ENCODE results near the gene TGFA. TPM values are rescaled to one million over a fixed set of nuclear protein-coding genes. Genes with fewer than 3 reads are reported as not detected.
A peak's percentile ranks its signal among the peaks of the same experiment; 100 is the strongest.

The TGFA gene
- total and polyA plus RNA-seq, 3 experiments from 2014 or later: 0.35 to 3.0 (median 0.42) TPM

DNA sequence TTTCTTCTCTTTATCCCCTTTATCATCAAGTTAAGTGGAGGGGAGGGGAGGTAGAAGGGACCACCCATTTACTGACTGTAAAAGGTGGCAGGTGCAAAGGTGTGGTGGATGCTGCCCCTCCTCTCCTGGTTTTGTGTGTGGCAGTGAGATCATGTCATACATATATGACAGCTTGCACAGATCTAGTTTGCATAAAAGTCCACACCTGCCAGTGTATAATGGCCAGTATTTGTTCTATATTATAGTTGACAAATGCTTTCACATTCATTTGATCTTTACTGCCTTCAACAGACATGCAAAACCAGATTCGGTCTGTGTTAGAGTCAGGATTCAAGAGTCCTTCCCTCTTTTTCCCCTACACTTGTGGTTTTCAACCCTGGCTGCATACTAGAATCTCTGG is 55.1 kb downstream of the TGFA start:
- H3K9me3 ChIP-seq (ENCODE audit: low read length): no peaks in the 10 kb centered on the region
- Mint-ChIP-seq H3K36me3 (peaks cover 0 to 6% (median 0%) of the 10 kb centered on the region in 3 donors), H3K4me3 (no peak overlapping the region), H3K4me1 (no peaks in the 10 kb centered on the region), H3K27me3 (peaks cover 6 to 35% of the 10 kb centered on the region in 2 donors), H3K9me3 (no peaks in the 10 kb centered on the region), H3K27ac (no peak overlapping the region)
- H3K27ac ChIP-seq (ENCODE audit: low read depth, low read length): no peak overlapping the region
- H3K4me1 ChIP-seq (ENCODE audit: insufficient read depth, low read length): no peaks in the 10 kb centered on the region
- POLR2A ChIA-PET: no interaction called here
- H3K36me3 ChIP-seq (ENCODE audit: insufficient read depth, low read length): no peaks in the 10 kb centered on the region
- CTCF ChIA-PET: interaction anchor here (2.0 kb wide), 1 partner anchor 119 kb away, joined by 5 read pairs; no protein-coding TSS in a partner anchor
- no peak for DNase-seq
- no peak overlapping the region for H3K4me3 ChIP-seq (ENCODE audit: low read length)
- no peaks in the 10 kb centered on the region for H3K27me3 ChIP-seq (ENCODE audit: insufficient read depth, low read length, poor library complexity, severe bottlenecking)

GRCh38 chr2:70498054-70498453 is 55.6 kb downstream of the TGFA start:
- H3K9me3 Mint-ChIP-seq: no peaks in the 10 kb centered on the region
- Histone ChIP-seq H3K27ac (ENCODE audit: low read depth, low read length) (no peak overlapping the region), H3K9me3 (ENCODE audit: low read length) (no peaks in the 10 kb centered on the region), H3K27me3 (ENCODE audit: insufficient read depth, low read length, poor library complexity, severe bottlenecking) (no peaks in the 10 kb centered on the region), H3K4me1 (ENCODE audit: insufficient read depth, low read length) (no peaks in the 10 kb centered on the region), H3K4me3 (ENCODE audit: low read length) (no peak overlapping the region), H3K36me3 (ENCODE audit: insufficient read depth, low read length) (no peaks in the 10 kb centered on the region)
- H3K27me3 Mint-ChIP-seq: peaks cover 6 to 35% of the 10 kb centered on the region in 2 donors
- no peaks in the 10 kb centered on the region for H3K4me1 Mint-ChIP-seq
- POLR2A ChIA-PET: no interaction called here
- H3K4me3 Mint-ChIP-seq: no peak overlapping the region
- CTCF ChIA-PET: interaction anchor here (1.4 to 2.0 kb wide), 2 partner anchors 120 to 157 kb away, joined by 3 to 5 read pairs; no protein-coding TSS in a partner anchor
- no peak for DNase-seq
- peak overlapping the region in 2 of 8 donors; percentile 15 to 92 for H3K27ac Mint-ChIP-seq
- H3K36me3 Mint-ChIP-seq: peaks cover 0 to 6% (median 0%) of the 10 kb centered on the region in 3 donors

DNA sequence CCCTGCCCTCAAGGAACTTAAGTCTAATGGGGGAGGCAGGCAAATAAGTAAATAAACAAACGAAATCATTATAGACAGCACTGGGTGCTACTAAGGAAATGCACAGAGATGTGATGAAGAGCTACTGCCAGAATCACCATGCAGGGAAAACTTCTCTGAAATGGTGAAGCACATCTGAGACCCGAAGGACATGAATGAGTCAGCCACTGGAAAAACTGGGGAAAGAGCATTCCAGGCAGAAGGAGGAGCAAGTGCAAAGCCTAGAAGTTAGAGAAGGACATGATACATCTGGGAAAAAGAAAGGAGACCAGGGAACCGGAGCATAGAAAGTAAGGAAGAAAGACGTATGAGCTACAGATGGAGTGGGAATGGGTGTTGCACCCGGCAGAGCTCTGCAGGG is 56.8 kb downstream of the TGFA start:
- Mint-ChIP-seq H3K4me3 (no peak overlapping the region), H3K27ac (no peak overlapping the region), H3K9me3 (no peaks in the 10 kb centered on the region), H3K4me1 (no peaks in the 10 kb centered on the region), H3K36me3 (no peaks in the 10 kb centered on the region), H3K27me3 (peaks cover 6 to 26% of the 10 kb centered on the region in 2 donors)
- no peaks in the 10 kb centered on the region for H3K36me3 ChIP-seq (ENCODE audit: insufficient read depth, low read length)
- no peaks in the 10 kb centered on the region for H3K27me3 ChIP-seq (ENCODE audit: insufficient read depth, low read length, poor library complexity, severe bottlenecking)
- no peak for DNase-seq
- H3K9me3 ChIP-seq (ENCODE audit: low read length): no peaks in the 10 kb centered on the region
- CTCF ChIA-PET: interaction anchor here (1.4 kb wide), 1 partner anchor 156 kb away, joined by 3 read pairs; no protein-coding TSS in a partner anchor
- H3K27ac ChIP-seq (ENCODE audit: low read depth, low read length): no peak overlapping the region
- POLR2A ChIA-PET: no interaction called here
- no peak overlapping the region for H3K4me3 ChIP-seq (ENCODE audit: low read length)
- H3K4me1 ChIP-seq (ENCODE audit: insufficient read depth, low read length): no peaks in the 10 kb centered on the region

- ChIA-PET CTCF (no interaction called here), POLR2A (no interaction called here)
- no peaks in the 10 kb centered on the region for H3K27me3 ChIP-seq (ENCODE audit: insufficient read depth, low read length, poor library complexity, severe bottlenecking)
- no peaks in the 10 kb centered on the region for H3K36me3 Mint-ChIP-seq
- H3K4me1 ChIP-seq (ENCODE audit: insufficient read depth, low read length): no peaks in the 10 kb centered on the region
- no peaks in the 10 kb centered on the region for H3K9me3 Mint-ChIP-seq
- peaks cover 6 to 22% of the 10 kb centered on the region in 2 donors for H3K27me3 Mint-ChIP-seq
- no peak overlapping the region for H3K27ac Mint-ChIP-seq
- H3K4me3 ChIP-seq (ENCODE audit: low read length): no peak overlapping the region
- H3K9me3 ChIP-seq (ENCODE audit: low read length): no peaks in the 10 kb centered on the region
- H3K4me3 Mint-ChIP-seq: no peak overlapping the region
- DNase-seq: no peak
- no peaks in the 10 kb centered on the region for H3K36me3 ChIP-seq (ENCODE audit: insufficient read depth, low read length)
- no peaks in the 10 kb centered on the region for H3K4me1 Mint-ChIP-seq
- no peak overlapping the region for H3K27ac ChIP-seq (ENCODE audit: low read depth, low read length)
Measured at GRCh38 chr2:70494293-70494886, 59.2 kb downstream of the TGFA start.

- Mint-ChIP-seq H3K27me3 (peaks cover 2 to 24% of the 10 kb centered on the region in 2 donors), H3K36me3 (no peaks in the 10 kb centered on the region), H3K27ac (no peak overlapping the region), H3K9me3 (no peaks in the 10 kb centered on the region), H3K4me3 (no peak overlapping the region), H3K4me1 (no peaks in the 10 kb centered on the region)
- DNase-seq: no peak
- Histone ChIP-seq H3K4me3 (ENCODE audit: low read length) (no peak overlapping the region), H3K9me3 (ENCODE audit: low read length) (no peaks in the 10 kb centered on the region), H3K36me3 (ENCODE audit: insufficient read depth, low read length) (no peaks in the 10 kb centered on the region), H3K27me3 (ENCODE audit: insufficient read depth, low read length, poor library complexity, severe bottlenecking) (no peaks in the 10 kb centered on the region), H3K27ac (ENCODE audit: low read depth, low read length) (no peak overlapping the region), H3K4me1 (ENCODE audit: insufficient read depth, low read length) (no peaks in the 10 kb centered on the region)
- ChIA-PET POLR2A (no interaction called here), CTCF (no interaction called here)
Measured at GRCh38 chr2:70490381-70490780, 63.2 kb downstream of the TGFA start.

- Histone ChIP-seq H3K4me3 (ENCODE audit: low read length) (no peak overlapping the region), H3K27me3 (ENCODE audit: insufficient read depth, low read length, poor library complexity, severe bottlenecking) (no peaks in the 10 kb centered on the region), H3K9me3 (ENCODE audit: low read length) (no peaks in the 10 kb centered on the region), H3K4me1 (ENCODE audit: insufficient read depth, low read length) (no peaks in the 10 kb centered on the region), H3K36me3 (ENCODE audit: insufficient read depth, low read length) (no peaks in the 10 kb centered on the region), H3K27ac (ENCODE audit: low read depth, low read length) (no peak overlapping the region)
- no peaks in the 10 kb centered on the region for H3K4me1 Mint-ChIP-seq
- DNase-seq: no peak
- no peak overlapping the region for H3K4me3 Mint-ChIP-seq
- ChIA-PET CTCF (no interaction called here), POLR2A (no interaction called here)
- no peak overlapping the region for H3K27ac Mint-ChIP-seq
- no peaks in the 10 kb centered on the region for H3K36me3 Mint-ChIP-seq
- H3K27me3 Mint-ChIP-seq: peaks cover 5 to 28% of the 10 kb centered on the region in 2 donors
- H3K9me3 Mint-ChIP-seq: no peaks in the 10 kb centered on the region
Measured at GRCh38 chr2:70489165-70489564, 64.5 kb downstream of the TGFA start.

DNA sequence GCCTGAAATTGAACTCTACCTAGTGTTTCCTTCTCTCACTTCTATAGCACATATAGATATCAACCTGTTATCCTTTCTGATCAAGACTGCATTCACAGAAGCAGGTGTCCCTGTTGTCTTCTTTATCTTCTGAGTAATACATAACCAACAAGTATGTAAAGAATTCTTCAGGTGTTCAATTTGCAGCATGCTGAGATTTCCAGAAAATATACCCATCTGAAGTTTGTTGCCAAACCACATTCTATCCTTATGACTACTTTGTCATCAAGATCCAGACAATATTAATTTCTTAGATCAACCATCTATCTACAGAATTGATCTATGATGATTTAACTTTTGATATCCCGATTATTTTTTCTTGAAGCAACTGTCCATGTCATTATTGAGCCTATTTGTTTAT is 69.5 kb downstream of the TGFA start:
- no peaks in the 10 kb centered on the region for H3K9me3 ChIP-seq (ENCODE audit: low read length)
- H3K27ac ChIP-seq (ENCODE audit: low read depth, low read length): no peak overlapping the region
- H3K36me3 ChIP-seq (ENCODE audit: insufficient read depth, low read length): no peaks in the 10 kb centered on the region
- no peak overlapping the region for H3K4me3 ChIP-seq (ENCODE audit: low read length)
- no peak overlapping the region for H3K4me3 Mint-ChIP-seq
- POLR2A ChIA-PET: no interaction called here
- H3K27ac Mint-ChIP-seq: no peak overlapping the region
- no peak for DNase-seq
- no peaks in the 10 kb centered on the region for H3K4me1 Mint-ChIP-seq
- no peaks in the 10 kb centered on the region for H3K4me1 ChIP-seq (ENCODE audit: insufficient read depth, low read length)
- H3K9me3 Mint-ChIP-seq: peaks cover 0 to 2% (median 0%) of the 10 kb centered on the region in 5 donors
- H3K36me3 Mint-ChIP-seq: no peaks in the 10 kb centered on the region
- CTCF ChIA-PET: no interaction called here
- H3K27me3 ChIP-seq (ENCODE audit: insufficient read depth, low read length, poor library complexity, severe bottlenecking): no peaks in the 10 kb centered on the region
- H3K27me3 Mint-ChIP-seq: peaks cover 10 to 45% of the 10 kb centered on the region in 2 donors

GRCh38 chr2:70482401-70482800 is 71.2 kb downstream of the TGFA start:
- Histone ChIP-seq H3K4me1 (ENCODE audit: insufficient read depth, low read length) (no peaks in the 10 kb centered on the region), H3K27me3 (ENCODE audit: insufficient read depth, low read length, poor library complexity, severe bottlenecking) (no peaks in the 10 kb centered on the region), H3K36me3 (ENCODE audit: insufficient read depth, low read length) (no peaks in the 10 kb centered on the region), H3K4me3 (ENCODE audit: low read length) (no peak overlapping the region), H3K9me3 (ENCODE audit: low read length) (no peaks in the 10 kb centered on the region), H3K27ac (ENCODE audit: low read depth, low read length) (no peak overlapping the region)
- peaks cover 10 to 35% of the 10 kb centered on the region in 2 donors for H3K27me3 Mint-ChIP-seq
- H3K4me1 Mint-ChIP-seq: no peaks in the 10 kb centered on the region
- no peak overlapping the region for H3K4me3 Mint-ChIP-seq
- H3K9me3 Mint-ChIP-seq: peaks cover 0 to 2% (median 0%) of the 10 kb centered on the region in 5 donors
- CTCF ChIA-PET: no interaction called here
- no peak overlapping the region for H3K27ac Mint-ChIP-seq
- DNase-seq: no peak
- no peaks in the 10 kb centered on the region for H3K36me3 Mint-ChIP-seq
- POLR2A ChIA-PET: no interaction called here

Data from CD8-positive, alpha-beta memory T cell (primary cell).